Measurements from ENCODE around the gene SATB2. TPM values are rescaled to one million over a fixed set of nuclear protein-coding genes. Genes with fewer than 3 reads are reported as not detected.
A peak's percentile ranks its signal among the peaks of the same experiment; 100 is the strongest.

SATB2 gene
- total RNA-seq, 8 experiments from 2014 or later = 1.1 to 81.9 (median 5.5) TPM

GRCh38 chr2:199463708-199464605 is 6.2 kb upstream of the SATB2 start:
- H3K27ac ChIP-seq = no peak overlapping the region
- H3K4me3 ChIP-seq = peak overlapping the region; percentile 23 to 36 (median 32)
- WGBS, 10 experiments = 0 to 20% (median 10%) methylated on average over 3 to 15 of the region's 64 CpGs; no CpG with 5 or more reads in 6 of the 10 experiments
- in situ Hi-C loops (cut with MboI; ENCODE audit: low pct_unique_long_range_greater_than_20kb in 2 of 9, low sequenced_read_pairs in 9 of 9, unreplicated experiment in 9 of 9) = loop anchor here in 2 of 9 experiments (25.0 kb wide), 2 partner anchors 527 to 1152 kb away; no protein-coding TSS in a partner anchor
- peak in 1 of 8 experiments; percentile 3 for ATAC-seq (replicated peaks in 6 of 8)
- peaks cover 6 to 11% of the 10 kb centered on the region in 2 donors for H3K4me1 ChIP-seq (replicated peaks in 1 of 2)

- in situ Hi-C loops (cut with MboI; ENCODE audit: low pct_unique_long_range_greater_than_20kb in 2 of 9, low sequenced_read_pairs in 9 of 9, unreplicated experiment in 9 of 9) = loop anchor here in 2 of 9 experiments (25.0 kb wide), 2 partner anchors 526 to 1151 kb away; no protein-coding TSS in a partner anchor
- peaks cover 6 to 7% of the 10 kb centered on the region in 2 donors for H3K4me1 ChIP-seq (replicated peaks in 1 of 2)
- peak; percentile 42 to 59 (median 54) for ATAC-seq (replicated peaks in 6 of 8)
- peak overlapping the region; percentile 23 to 36 (median 32) for H3K4me3 ChIP-seq
- 1 to 27% (median 4%) methylated on average over 3 to 16 of the region's 63 CpGs; no CpG with 5 or more reads in 6 of the 10 experiments for WGBS, 10 experiments
- no peak overlapping the region for H3K27ac ChIP-seq
Observed at GRCh38 chr2:199462956-199463692, 5.4 kb upstream of the SATB2 start.

GRCh38 chr2:199462347-199462955 is 4.7 kb upstream of the SATB2 start:
- 20 to 54% methylated on average over 2 to 3 of the region's 46 CpGs; no CpG with 5 or more reads in 8 of the 10 experiments for WGBS, 10 experiments
- peaks cover 6 to 7% of the 10 kb centered on the region in 2 donors for H3K4me1 ChIP-seq (replicated peaks in 1 of 2)
- in situ Hi-C loops (cut with MboI; ENCODE audit: low pct_unique_long_range_greater_than_20kb in 2 of 9, low sequenced_read_pairs in 9 of 9, unreplicated experiment in 9 of 9) = loop anchor here in 2 of 9 experiments (25.0 kb wide), 2 partner anchors 525 to 1150 kb away; no protein-coding TSS in a partner anchor
- H3K4me3 ChIP-seq = no peak overlapping the region
- no peak for ATAC-seq (replicated peaks in 6 of 8)
- no peak overlapping the region for H3K27ac ChIP-seq

DNA sequence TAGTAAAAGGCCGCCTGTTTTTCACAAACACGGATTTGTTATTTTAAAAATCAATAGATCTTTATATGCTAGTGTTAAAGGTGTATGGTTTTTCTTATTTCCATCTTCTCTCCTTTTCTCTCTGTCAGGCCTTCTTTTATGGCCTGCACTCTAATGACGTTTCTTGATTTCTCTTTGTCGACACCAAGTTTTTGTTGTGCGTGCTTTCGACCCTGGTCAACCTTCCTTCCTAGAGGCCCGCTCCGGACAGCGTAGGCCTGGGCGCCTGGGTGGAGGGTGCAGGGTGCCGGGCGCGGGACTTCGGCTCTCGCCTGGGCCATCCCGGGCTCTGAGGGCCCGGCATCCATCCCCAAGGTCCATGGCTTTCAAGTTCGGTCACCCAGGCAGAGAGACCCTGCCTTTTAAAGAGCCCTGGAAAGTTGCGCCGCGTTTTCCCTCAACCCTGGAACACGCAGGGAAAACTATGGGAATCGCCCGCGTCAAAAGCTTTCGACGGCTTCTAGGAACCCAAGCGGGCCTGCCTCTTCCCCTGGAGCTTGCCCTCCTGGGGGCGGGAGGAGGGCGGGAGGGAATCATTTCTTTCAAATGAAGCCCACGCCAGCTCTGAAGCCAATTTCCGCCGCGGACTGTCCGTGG is 4.1 kb upstream of the SATB2 start:
- Histone ChIP-seq H3K4me1 (replicated peaks in 1 of 2) (peaks cover 7 to 8% of the 10 kb centered on the region in 2 donors), H3K4me3 (no peak overlapping the region), H3K27ac (no peak overlapping the region)
- no peak for ATAC-seq (replicated peaks in 6 of 8)
- 16 to 91% (median 44%) methylated on average over 2 to 21 of the region's 35 CpGs for WGBS, 10 experiments
- in situ Hi-C loops (cut with MboI; ENCODE audit: low pct_unique_long_range_greater_than_20kb in 2 of 9, low sequenced_read_pairs in 9 of 9, unreplicated experiment in 9 of 9) = loop anchor here in 2 of 9 experiments (25.0 kb wide), 2 partner anchors 525 to 1150 kb away; no protein-coding TSS in a partner anchor

GRCh38 chr2:199460846-199461710 is 3.3 kb upstream of the SATB2 start:
- no peak overlapping the region for H3K27ac ChIP-seq
- 12 to 93% (median 36%) methylated on average over 8 to 13 of the region's 13 CpGs for WGBS, 10 experiments
- in situ Hi-C loops (cut with MboI; ENCODE audit: low pct_unique_long_range_greater_than_20kb in 2 of 9, low sequenced_read_pairs in 9 of 9, unreplicated experiment in 9 of 9) = loop anchor here in 2 of 9 experiments (25.0 kb wide), 2 partner anchors 524 to 1149 kb away; no protein-coding TSS in a partner anchor
- ATAC-seq (replicated peaks in 6 of 8) = no peak
- no peak overlapping the region for H3K4me3 ChIP-seq
- peaks cover 10 to 13% of the 10 kb centered on the region in 2 donors for H3K4me1 ChIP-seq (replicated peaks in 1 of 2)

GRCh38 chr2:199460101-199460671 is 2.4 kb upstream of the SATB2 start:
- no peak for ATAC-seq (replicated peaks in 6 of 8)
- in situ Hi-C loops (cut with MboI; ENCODE audit: low pct_unique_long_range_greater_than_20kb in 2 of 9, low sequenced_read_pairs in 9 of 9, unreplicated experiment in 9 of 9) = loop anchor here in 2 of 9 experiments (25.0 kb wide), 2 partner anchors 523 to 1148 kb away; no protein-coding TSS in a partner anchor
- no peak overlapping the region for H3K27ac ChIP-seq
- H3K4me3 ChIP-seq = peak overlapping the region; percentile 60 to 97 (median 88)
- WGBS, 10 experiments = 0 to 6% (median 3%) methylated on average over 4 to 13 of the region's 14 CpGs; no CpG with 5 or more reads in 1 of the 10 experiments
- peaks cover 11 to 13% of the 10 kb centered on the region in 2 donors for H3K4me1 ChIP-seq (replicated peaks in 1 of 2)

- WGBS, 10 experiments = 2% methylated on average over 9 to 11 of the region's 70 CpGs; no CpG with 5 or more reads in 8 of the 10 experiments
- H3K27ac ChIP-seq = no peak overlapping the region
Observed at GRCh38 chr2:199459286-199460100, 1.8 kb upstream of the SATB2 start.

GRCh38 chr2:199458806-199459285 is 1.1 kb upstream of the SATB2 start:
- in situ Hi-C loops (cut with MboI; ENCODE audit: low pct_unique_long_range_greater_than_20kb in 2 of 9, low sequenced_read_pairs in 9 of 9, unreplicated experiment in 9 of 9) = loop anchor here in 2 of 9 experiments (25.0 kb wide), 2 partner anchors 522 to 1147 kb away; no protein-coding TSS in a partner anchor
- Histone ChIP-seq H3K4me3 (peak overlapping the region; percentile 60 to 97 (median 88)), H3K4me1 (replicated peaks in 1 of 2) (peaks cover 4 to 7% of the 10 kb centered on the region in 2 donors), H3K27ac (no peak overlapping the region)
- WGBS, 10 experiments = 2% methylated on average over 8 of the region's 56 CpGs; no CpG with 5 or more reads in 9 of the 10 experiments
- peak; percentile 4 to 42 (median 18) for ATAC-seq (replicated peaks in 6 of 8)

More at GRCh38 chr2:199459286-199460100, 1.8 kb upstream of the SATB2 start:
- peaks cover 9 to 13% of the 10 kb centered on the region in 2 donors for H3K4me1 ChIP-seq (replicated peaks in 1 of 2)
- in situ Hi-C loops (cut with MboI; ENCODE audit: low pct_unique_long_range_greater_than_20kb in 2 of 9, low sequenced_read_pairs in 9 of 9, unreplicated experiment in 9 of 9) = loop anchor here in 2 of 9 experiments (25.0 kb wide), 2 partner anchors 522 to 1147 kb away; no protein-coding TSS in a partner anchor
- H3K4me3 ChIP-seq = peak overlapping the region; percentile 60 to 97 (median 88)
- peak; percentile 40 to 75 (median 68) for ATAC-seq (replicated peaks in 6 of 8)

DNA sequence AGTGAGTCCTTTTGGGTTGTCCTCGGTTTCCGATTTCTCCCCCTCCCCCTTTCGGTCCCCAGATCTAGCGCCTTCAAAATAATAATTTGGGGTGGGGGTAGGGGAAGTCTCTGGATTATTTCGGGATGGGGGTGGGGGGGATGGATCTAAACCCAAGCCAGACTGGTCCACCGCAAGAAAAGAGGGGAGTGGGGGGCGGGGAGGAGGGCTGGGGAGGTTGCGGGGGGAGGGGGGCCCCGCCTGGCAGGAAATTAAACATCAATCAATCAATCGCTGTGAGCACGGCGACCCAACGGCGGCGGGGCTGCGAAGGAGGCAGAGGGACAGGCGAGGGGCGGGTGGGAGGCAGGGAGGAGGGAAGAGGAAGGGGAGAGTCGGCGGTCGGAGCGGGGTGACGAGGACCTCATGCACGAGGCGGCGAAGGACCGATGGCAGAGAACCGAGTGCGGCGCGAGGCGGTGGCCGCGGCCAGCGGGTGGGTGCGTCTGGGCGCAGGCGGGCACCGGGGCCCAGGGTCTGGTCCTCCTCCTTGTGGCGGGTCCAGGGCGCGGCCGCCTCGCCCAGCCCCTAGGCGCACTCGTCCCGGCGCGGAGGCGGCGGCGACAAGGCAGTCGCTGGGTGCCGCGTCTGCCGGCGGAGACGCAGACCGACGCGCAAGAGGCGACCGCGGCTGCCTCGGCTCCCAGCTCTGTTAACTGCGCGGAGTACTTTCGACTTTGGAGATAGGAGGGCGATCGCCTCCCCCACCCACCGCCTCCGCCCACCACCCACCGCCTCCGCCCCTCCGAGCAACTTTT is 468 bp upstream of the SATB2 start:
- H3K4me3 ChIP-seq = peak overlapping the region; percentile 60 to 97 (median 88)
- 0% methylated on average over 3 to 8 of the region's 75 CpGs; no CpG with 5 or more reads in 8 of the 10 experiments for WGBS, 10 experiments
- in situ Hi-C loops (cut with MboI; ENCODE audit: low pct_unique_long_range_greater_than_20kb in 2 of 9, low sequenced_read_pairs in 9 of 9, unreplicated experiment in 9 of 9) = loop anchor here in 2 of 9 experiments (25.0 kb wide), 2 partner anchors 521 to 1146 kb away; no protein-coding TSS in a partner anchor
- peaks cover 4 to 6% of the 10 kb centered on the region in 2 donors for H3K4me1 ChIP-seq (replicated peaks in 1 of 2)
- H3K27ac ChIP-seq = no peak overlapping the region
- peak; percentile 2 to 42 (median 26) for ATAC-seq (replicated peaks in 6 of 8)
